MCF 10A (cell line): Measurements from ENCODE around the gene OR2T35. TPM values are rescaled to one million over a fixed set of nuclear protein-coding genes. Genes with fewer than 3 reads are reported as not detected.

Experiments
- BruUV-seq: library from RNA; stranded (reverse); fragments of 400-500 nt; replicated peaks from 2 replicates; lab custom pipeline; 2021; lab: Mats Ljungman, UMichigan
- CTCF ChIA-PET: fragments of 300-600 bp; sonication (Branson Sonifier 250); formaldehyde crosslinking; extraction: SDS; loops from one replicate; lab custom pipeline; 2021; ENCODE audit warnings: antibody characterized with exemption, inconsistent platforms; lab: Yijun Ruan, JAX
- POLR2A ChIA-PET: fragments of 300-600, 350-650 bp; sonication (Branson Sonifier 250); formaldehyde crosslinking; extraction: SDS; loops from one replicate; lab custom pipeline; 2020; ENCODE audit warnings: antibody characterized with exemption, inconsistent platforms; lab: Yijun Ruan, JAX
- DNase-seq: peaks from one replicate; pipeline ENCODE4 v3.0.0-alpha.2; 2018; ENCODE audit not compliant: unreplicated experiment
- H3K27ac Mint-ChIP-seq: one replicate; pipeline ENCODE4 v1.8.0; 2022; ENCODE audit warnings: mild to moderate bottlenecking, low read depth, mixed read lengths; ENCODE audit not compliant: unreplicated experiment
- H3K27me3 Mint-ChIP-seq: one replicate; pipeline ENCODE4 v1.8.0; 2022; ENCODE audit warnings: mixed read lengths; ENCODE audit not compliant: insufficient read depth, unreplicated experiment
- H3K36me3 Mint-ChIP-seq: one replicate; pipeline ENCODE4 v1.8.0; 2022; ENCODE audit warnings: mild to moderate bottlenecking, moderate library complexity, mixed read lengths; ENCODE audit not compliant: insufficient read depth, unreplicated experiment
- H3K4me1 Mint-ChIP-seq: one replicate; pipeline ENCODE4 v1.8.0; 2022; ENCODE audit warnings: mixed read lengths; ENCODE audit not compliant: insufficient read depth, unreplicated experiment
- H3K4me3 Mint-ChIP-seq: one replicate; pipeline ENCODE4 v1.8.0; 2022; ENCODE audit warnings: mild to moderate bottlenecking, moderate library complexity, mixed read lengths; ENCODE audit not compliant: unreplicated experiment
- H3K9me3 Mint-ChIP-seq: one replicate; pipeline ENCODE4 v1.8.0; 2022; ENCODE audit warnings: mixed read lengths; ENCODE audit not compliant: unreplicated experiment
- CTCF ChIP-seq: fragments of 200-600 bp; IDR thresholded peaks from one replicate; pipeline ENCODE4 v1.8.0; 2022; ENCODE audit warnings: antibody characterized with exemption, mild to moderate bottlenecking; ENCODE audit not compliant: unreplicated experiment
- intact Hi-C: fragments of 100-400 bp; cut with micrococcal nuclease; formaldehyde crosslinking; loops from 2 replicates; pipeline ENCODE4 v1.14.1; 2022
- total RNA-seq: library from RNA; stranded (reverse); gene quantifications from 2 replicates; pipeline ENCODE4 v1.2.3, GENCODE V29; 2022

The OR2T35 gene
- total RNA-seq, 1 experiment from 2014 or later, result not detected

DNA sequence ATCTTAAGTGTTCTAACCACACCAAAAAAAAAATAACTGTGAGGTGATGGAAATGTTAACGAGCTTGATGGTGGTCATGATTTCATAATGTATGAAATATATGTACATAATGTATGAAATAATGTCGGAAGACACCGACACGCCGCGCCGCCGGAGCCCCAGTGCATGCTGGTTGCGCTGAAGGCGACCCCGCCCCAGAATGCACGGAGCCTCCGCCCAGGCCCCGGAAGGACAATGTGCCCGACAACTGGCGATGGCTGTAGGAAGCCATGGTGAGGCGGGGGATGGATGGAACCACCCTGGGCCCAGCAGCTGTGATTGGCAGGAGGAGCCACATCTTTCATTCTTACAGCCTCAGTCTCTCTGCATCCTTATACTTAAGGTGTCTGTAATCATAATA lies 55.0 kb downstream of the OR2T35 start:
- Mint-ChIP-seq H3K27me3 (no peaks in the 10 kb centered on the region), H3K9me3 (no peaks in the 10 kb centered on the region), H3K36me3 (no peaks in the 10 kb centered on the region), H3K4me1 (peaks cover 12% of the 10 kb centered on the region), H3K4me3 (no peak overlapping the region), H3K27ac (no peak overlapping the region)
- no peak for TF ChIP-seq CTCF
- ChIA-PET CTCF (interaction anchor here (0.8 to 1.6 kb wide), 2 partner anchors 306 to 346 kb away, joined by 4 to 6 read pairs; no protein-coding TSS in a partner anchor), POLR2A (no interaction called here)
- no peak for DNase-seq
- no TSS peak for BruUV-seq
- intact Hi-C loops, result no loop called here

- CTCF ChIA-PET, result interaction anchor here (0.8 to 1.6 kb wide), 2 partner anchors 23 to 345 kb away, joined by 3 to 4 read pairs; no protein-coding TSS in a partner anchor
- Mint-ChIP-seq H3K27ac (no peak overlapping the region), H3K36me3 (no peaks in the 10 kb centered on the region), H3K4me1 (peaks cover 15% of the 10 kb centered on the region), H3K9me3 (no peaks in the 10 kb centered on the region), H3K4me3 (no peak overlapping the region), H3K27me3 (no peaks in the 10 kb centered on the region)
- no peak for TF ChIP-seq CTCF
- intact Hi-C loops, result no loop called here
- POLR2A ChIA-PET, result no interaction called here
- DNase-seq, result no peak
- BruUV-seq, result no TSS peak
Measured at GRCh38 chr1:248589334-248589733, 55.7 kb downstream of the OR2T35 start.

Other genes starting within 250 kb of the OR2T35 start
- not detected in 2 replicates for gene OR2T1, start 242.2 kb downstream of the OR2T35 start, total RNA-seq
- gene OR2T2, start 199.6 kb downstream of the OR2T35 start, total RNA-seq, result not detected in 2 replicates
- gene OR2T3, start 171.9 kb downstream of the OR2T35 start, total RNA-seq, result not detected in 2 replicates
- gene OR2T5, start 156.7 kb downstream of the OR2T35 start, total RNA-seq, result not detected in 2 replicates
- gene OR2G6, start 137.2 kb downstream of the OR2T35 start, total RNA-seq, result not detected in 2 replicates
- not detected in 2 replicates for gene OR2T29, start 82.5 kb downstream of the OR2T35 start, total RNA-seq
- gene OR2T34, start 70.5 kb downstream of the OR2T35 start, total RNA-seq, result not detected in 2 replicates
- gene OR2T10, start 47.6 kb downstream of the OR2T35 start, total RNA-seq, result not detected in 2 replicates
- gene OR2T11, start 10.2 kb downstream of the OR2T35 start, total RNA-seq, result not detected in 2 replicates
- gene OR2T27, start 10.2 kb upstream of the OR2T35 start, total RNA-seq, result not detected in 2 replicates
- not detected in 2 replicates for gene OR14I1, start 57.5 kb upstream of the OR2T35 start, total RNA-seq
- not detected in 2 replicates for gene LYPD8, start 110.5 kb upstream of the OR2T35 start, total RNA-seq
- gene SH3BP5L, start 180.6 kb upstream of the OR2T35 start, total RNA-seq, result 31.5 and 34.0 TPM in 2 replicates
- gene ZNF672, start 192.9 kb upstream of the OR2T35 start, total RNA-seq, result 35.8 and 36.2 TPM in 2 replicates
- gene ZNF692, start 213.8 kb upstream of the OR2T35 start, total RNA-seq, result 88.8 and 103 TPM in 2 replicates